Esophagus squamous epithelium (tissue), 5 donors: ENCODE measurements around the gene SEMA5B. TPM values are rescaled to one million over a fixed set of nuclear protein-coding genes. Genes with fewer than 3 reads are reported as not detected.

ENCODE experiments used
- DNase-seq: peaks from one replicate; lab custom pipeline; 2025; lab: John Stamatoyannopoulos, UW
- H3K27ac ChIP-seq, 4 donors: fragments of 200-600 bp; sonication (generic); one replicate each; pipeline ENCODE4 v1.5.1; 2016 to 2019; ENCODE audit warnings: mild to moderate bottlenecking in 1 of 4
- H3K27me3 ChIP-seq, 4 donors: fragments of 200-600 bp; sonication (generic); 1 replicate in 3 of 4; 2 replicates in 1 of 4; pipeline versions ENCODE4 v1.5.1 to v1.6.0; 2017 to 2021; ENCODE audit warnings: antibody characterized with exemption in 1 of 4
- H3K36me3 ChIP-seq, 3 donors: fragments of 200-600 bp; sonication (generic); one replicate each; pipeline ENCODE4 v1.5.1; 2016 to 2019
- H3K4me1 ChIP-seq, 3 donors: fragments of 200-600 bp; sonication (generic); one replicate each; pipeline ENCODE4 v1.5.1; 2017 to 2019
- H3K4me3 ChIP-seq, 4 donors: fragments of 200-600 bp; sonication (generic); 1 replicate in 3 of 4; 2 replicates in 1 of 4; pipeline ENCODE4 v1.5.1; 2016 to 2019; ENCODE audit warnings: mild to moderate bottlenecking in 2 of 4, moderate library complexity in 1 of 4
- H3K9me3 ChIP-seq, 3 donors: fragments of 200-600 bp; sonication (generic); one replicate each; pipeline ENCODE4 v1.5.1; 2016 to 2019
- CTCF ChIP-seq, 6 experiments: fragments of 450-650 bp in 4 of 6; fragments of 200-600 bp in 2 of 6; sonication (generic) in 2 of 6; IDR thresholded peaks; one replicate each; pipeline ENCODE4 v1.5.1; 2016 to 2019; ENCODE audit warnings: antibody characterized with exemption in 6 of 6, mild to moderate bottlenecking in 4 of 6, moderate library complexity in 4 of 6
- POLR2A ChIP-seq, 4 donors: fragments of 450-650 bp; IDR thresholded peaks; one replicate each; pipeline ENCODE4 v1.6.1; 2017; ENCODE audit warnings: antibody characterized with exemption in 4 of 4, mild to moderate bottlenecking in 4 of 4, moderate library complexity in 3 of 4
- WGBS, 2 donors: methylation state at CpG; one replicate each; pipeline ENCODE4 v1.1.5; 2018; 5-methylcytosine and 5-hydroxymethylcytosine counted together
- intact Hi-C: fragments of 100-400 bp; cut with DNase I; formaldehyde crosslinking; loops from one replicate; pipeline ENCODE4 v1.15.0; 2022
- total RNA-seq, 4 donors: library from RNA; depleted of rRNA; stranded (reverse); fragments of >200 nt; gene quantifications; one replicate each; pipeline ENCODE4 v1.1.0, GENCODE V29; 2016
- donor health status: DM: yes; HTN: yes; CAD: no.

Gene SEMA5B
- total RNA-seq, 4 donors from 2014 or later = 0.13 to 0.21 (median 0.19) TPM; not detected in 1

DNA sequence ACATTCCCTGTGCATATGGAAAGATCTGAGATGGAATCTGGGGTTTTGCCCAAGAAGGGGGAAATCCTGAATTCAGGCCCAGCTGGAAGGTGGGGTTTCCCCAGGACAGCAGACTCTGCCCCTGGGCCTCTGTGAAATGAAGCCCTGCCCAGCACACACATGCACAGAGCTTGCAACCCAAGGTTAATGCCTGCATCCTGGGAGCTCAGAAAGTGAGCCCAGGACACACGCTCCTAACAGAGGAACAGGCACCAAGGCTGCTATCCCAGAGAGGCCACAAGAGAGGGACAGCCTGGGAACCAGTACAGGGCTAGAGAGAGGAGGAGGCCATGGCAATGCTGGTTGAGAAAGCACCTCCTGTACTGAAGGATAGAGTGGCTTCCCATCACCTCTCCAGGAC lies 16.1 kb downstream of the SEMA5B start:
- H3K36me3 ChIP-seq = no peaks in the 10 kb centered on the region
- WGBS, 2 donors = no CpG with 5 or more reads among the region's 1 CpG
- no peak overlapping the region for H3K4me3 ChIP-seq
- no peak overlapping the region for H3K27ac ChIP-seq
- no peaks in the 10 kb centered on the region for H3K4me1 ChIP-seq
- DNase-seq = no peak
- intact Hi-C loops = no loop called here
- no peaks in the 10 kb centered on the region for H3K9me3 ChIP-seq
- TF ChIP-seq POLR2A (IDR thresholded peaks at IDR 0.05) (no peak), CTCF (IDR thresholded peaks at IDR 0.05) (no peak)
- H3K27me3 ChIP-seq = peaks cover 0 to 11% (median 0%) of the 10 kb centered on the region in 4 donors

DNA sequence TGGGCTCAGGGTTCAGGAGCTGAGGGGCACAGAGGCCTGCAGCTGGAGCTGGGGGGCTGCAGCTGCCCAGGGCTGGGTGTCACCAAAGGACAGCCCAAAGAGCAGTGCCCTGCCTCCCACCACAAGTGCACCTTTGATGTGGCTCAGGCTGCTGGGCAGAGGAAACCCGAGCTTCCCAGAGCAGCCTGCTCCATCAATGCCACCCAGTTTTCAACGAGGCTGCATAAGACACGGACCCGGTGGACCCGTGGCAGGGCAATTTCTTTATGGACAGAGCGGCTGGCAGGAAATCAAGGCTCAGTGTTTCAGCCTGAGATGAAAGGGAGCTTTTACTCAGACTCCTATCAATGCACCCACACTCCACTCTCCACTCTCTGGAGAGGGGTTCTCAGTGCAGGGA lies 18.7 kb downstream of the SEMA5B start:
- Histone ChIP-seq H3K27me3 (peaks cover 0 to 8% (median 0%) of the 10 kb centered on the region in 4 donors), H3K4me3 (no peak overlapping the region), H3K27ac (no peak overlapping the region), H3K9me3 (no peaks in the 10 kb centered on the region), H3K4me1 (no peaks in the 10 kb centered on the region), H3K36me3 (no peaks in the 10 kb centered on the region)
- TF ChIP-seq POLR2A (IDR thresholded peaks at IDR 0.05) (no peak), CTCF (IDR thresholded peaks at IDR 0.05) (no peak)
- DNase-seq = no peak
- WGBS, 2 donors = 40% methylated on average over 1 of the region's 6 CpGs; no CpG with 5 or more reads in 1 of the 2 donors
- intact Hi-C loops = no loop called here

- DNase-seq = no peak
- Histone ChIP-seq H3K4me1 (no peaks in the 10 kb centered on the region), H3K27me3 (peaks cover 0 to 18% (median 0%) of the 10 kb centered on the region in 4 donors), H3K36me3 (no peaks in the 10 kb centered on the region), H3K9me3 (no peaks in the 10 kb centered on the region), H3K4me3 (no peak overlapping the region), H3K27ac (no peak overlapping the region)
- TF ChIP-seq POLR2A (IDR thresholded peaks at IDR 0.05) (no peak), CTCF (IDR thresholded peaks at IDR 0.05) (no peak)
- intact Hi-C loops = no loop called here
- WGBS, 2 donors = 29 to 42% methylated on average over 2 of the region's 2 CpGs
These were observed 21.0 kb downstream of the SEMA5B start for GRCh38 chr3:123006609-123007008.

- Histone ChIP-seq H3K27ac (no peak overlapping the region), H3K27me3 (peaks cover 0 to 26% (median 0%) of the 10 kb centered on the region in 4 donors), H3K4me3 (no peak overlapping the region), H3K4me1 (no peaks in the 10 kb centered on the region), H3K36me3 (no peaks in the 10 kb centered on the region), H3K9me3 (no peaks in the 10 kb centered on the region)
- 95 to 100% methylated on average over 1 of the region's 1 CpG for whole genome bisulfite sequencing, 2 donors
- no peak for TF ChIP-seq CTCF (IDR thresholded peaks at IDR 0.05)
- TF ChIP-seq POLR2A (IDR thresholded peaks at IDR 0.05) = no peak
- no peak for DNase-seq
- intact Hi-C loops = no loop called here
These were observed 22.3 kb downstream of the SEMA5B start for GRCh38 chr3:123005291-123005690.

GRCh38 chr3:123004201-123004918 lies 23.2 kb downstream of the SEMA5B start:
- no peaks in the 10 kb centered on the region for H3K4me1 ChIP-seq
- TF ChIP-seq CTCF (IDR thresholded peaks at IDR 0.05) (no peak), POLR2A (IDR thresholded peaks at IDR 0.05) (no peak)
- peaks cover 0 to 30% (median 0%) of the 10 kb centered on the region in 4 donors for H3K27me3 ChIP-seq
- H3K36me3 ChIP-seq = no peaks in the 10 kb centered on the region
- intact Hi-C loops = no loop called here
- no peaks in the 10 kb centered on the region for H3K9me3 ChIP-seq
- H3K4me3 ChIP-seq = no peak overlapping the region
- H3K27ac ChIP-seq = no peak overlapping the region
- 66 to 69% methylated on average over 5 of the region's 5 CpGs for WGBS, 2 donors
- no peak for DNase-seq
